ENCODE results near the gene RIPOR2.
"Not testable (repeated sequence)": the region's sequence is repeated elsewhere in the genome, so short reads cannot be mapped to it uniquely, and the experiment has no call there.

Gene RIPOR2

DNA sequence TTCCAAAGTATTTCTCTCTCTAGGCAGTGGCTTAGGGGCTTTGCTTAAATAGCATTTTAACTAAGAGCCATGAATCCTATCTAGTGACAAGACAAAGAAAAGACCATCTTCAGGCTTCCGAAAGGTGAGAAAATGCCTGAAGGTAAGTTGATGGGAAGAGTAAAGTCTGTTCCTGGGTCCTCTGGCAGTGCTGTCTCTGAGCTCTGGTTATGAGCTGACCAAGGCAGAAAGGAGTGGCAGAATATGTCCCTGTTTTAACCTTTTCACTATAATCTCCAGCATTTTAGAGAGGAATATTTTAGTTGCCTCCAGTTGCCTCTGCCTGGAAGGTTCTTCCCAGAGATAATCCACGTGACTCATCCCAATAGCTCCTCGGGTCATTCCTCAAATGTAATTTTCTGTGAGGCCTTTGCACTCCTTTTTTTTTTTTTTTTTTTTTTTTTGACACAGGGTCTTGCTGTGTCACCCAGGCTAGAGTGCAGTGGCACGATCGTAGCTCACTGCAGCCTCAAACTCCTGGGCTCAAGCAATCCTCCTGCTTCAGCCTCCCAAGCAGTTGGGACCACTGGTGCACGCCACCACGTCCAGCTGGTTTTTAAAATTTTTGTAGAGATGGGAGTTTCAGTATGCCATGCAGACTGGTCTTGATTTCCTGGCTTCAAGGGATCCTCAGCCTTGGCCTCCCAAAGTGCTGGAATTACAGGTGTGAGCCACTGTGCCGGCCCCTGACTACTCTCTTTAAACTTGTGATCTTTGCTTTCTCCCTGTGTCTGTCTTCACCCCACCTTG, 133.3 kb downstream of the RIPOR2 start:
- no peak for DNase-seq (ENCODE audit: low read depth in 2 of 2)

DNA sequence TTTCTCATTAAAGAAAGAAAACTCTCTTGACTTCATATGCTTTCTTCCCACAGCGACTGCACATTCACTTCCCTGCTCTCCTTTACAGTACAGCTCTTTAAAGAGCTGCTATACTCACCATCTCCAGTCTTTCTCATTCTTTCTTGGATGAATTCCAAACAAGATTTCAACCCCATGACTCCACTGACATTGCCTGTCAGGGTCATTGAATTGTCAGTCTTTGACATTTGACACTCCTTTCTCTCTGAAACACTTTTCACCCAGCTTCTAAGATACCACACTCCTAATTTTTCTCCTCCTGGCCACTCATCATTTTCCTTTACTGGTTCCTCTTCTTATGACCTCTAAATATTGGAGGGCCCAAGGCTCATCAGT, 136.2 kb downstream of the RIPOR2 start:
- no peak for DNase-seq (ENCODE audit: low read depth in 2 of 2)

DNA sequence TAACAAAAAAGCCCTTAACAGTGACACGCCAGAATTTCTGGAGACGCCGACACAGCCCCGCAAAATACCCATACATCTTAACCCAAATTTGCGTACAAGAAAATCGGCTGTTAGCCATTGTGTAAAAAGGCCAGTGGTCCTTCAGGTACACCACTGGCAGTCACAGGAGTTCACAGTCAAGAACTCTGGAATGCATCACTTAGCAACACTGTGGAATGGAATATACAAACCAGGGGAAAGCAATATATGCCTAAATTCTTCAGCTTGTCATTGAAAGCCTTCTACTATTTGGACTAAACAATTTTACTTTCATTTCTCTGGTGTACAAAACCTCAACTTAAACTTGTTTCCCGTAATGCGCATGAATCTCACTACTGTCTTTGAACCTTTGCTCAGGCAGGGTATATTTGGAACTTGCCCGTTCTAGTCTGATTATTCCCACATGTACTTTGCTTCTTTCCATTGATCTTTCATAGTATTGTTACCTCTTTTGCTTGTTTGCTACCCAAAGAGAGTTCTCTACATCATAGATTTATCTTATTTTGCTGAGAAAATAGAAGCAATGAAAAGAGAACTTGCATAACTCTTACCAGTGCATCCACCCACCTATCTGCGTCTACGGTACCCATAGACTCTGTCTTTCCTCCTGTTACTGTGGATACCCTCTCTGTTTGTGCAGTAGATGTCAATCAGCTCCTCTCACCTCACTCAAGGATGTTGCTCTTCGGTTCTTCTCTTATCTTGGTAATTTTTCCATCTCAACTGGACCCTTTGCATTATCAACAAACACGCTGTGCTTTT, 136.8 kb downstream of the RIPOR2 start, which contains the start of gene ARMH2:
TSS of gene ARMH2 (minus strand) at position 178 of the 801 bp plus-strand sequence. CDS start at position 118, 60 bp downstream.
- DNase-seq (ENCODE audit: low read depth in 2 of 2), result no peak

DNA sequence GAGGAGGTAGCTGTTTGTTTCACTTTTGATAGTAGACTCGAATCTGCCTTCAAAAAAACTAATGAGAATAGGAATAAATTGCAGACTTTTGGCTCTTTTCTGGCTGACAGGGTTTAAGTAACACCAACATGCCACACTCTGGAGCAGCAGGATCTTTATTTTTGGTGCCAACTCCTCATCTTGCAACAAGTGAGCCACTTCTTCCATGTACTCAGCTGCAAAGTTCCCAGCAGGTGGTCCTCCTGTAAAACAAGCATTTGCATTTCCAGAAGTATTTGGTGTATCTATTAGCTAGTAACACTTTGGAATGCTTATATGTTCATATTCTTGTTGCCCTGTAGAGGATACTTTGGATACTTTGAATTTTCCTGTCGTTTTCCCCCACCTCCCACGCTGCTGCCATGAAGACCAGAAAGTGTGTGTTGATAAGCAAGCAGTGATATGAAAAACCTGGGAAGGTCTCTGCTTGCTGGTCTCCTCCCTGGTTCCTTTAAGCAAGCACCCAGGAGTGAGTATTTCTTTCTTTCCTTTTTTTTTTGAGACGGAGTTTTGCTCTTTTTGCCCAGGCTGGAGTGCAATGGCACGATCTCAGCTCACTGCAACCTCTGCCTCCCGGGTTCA, 138.1 kb downstream of the RIPOR2 start:
- no peak for DNase-seq (ENCODE audit: low read depth in 2 of 2)

GRCh38 chr6:24796616-24797290, 139.0 kb downstream of the RIPOR2 start:
- no peak for DNase-seq (ENCODE audit: low read depth in 2 of 2)

- DNase-seq (ENCODE audit: low read depth in 2 of 2), result no peak
Measured at GRCh38 chr6:24795106-24795505, 140.7 kb downstream of the RIPOR2 start.

GRCh38 chr6:24788031-24788665, 147.6 kb downstream of the RIPOR2 start:
- no peak for DNase-seq (ENCODE audit: low read depth in 2 of 2)

GRCh38 chr6:24780206-24780605, 155.6 kb downstream of the RIPOR2 start:
- no peak for DNase-seq (ENCODE audit: low read depth in 2 of 2)

DNA sequence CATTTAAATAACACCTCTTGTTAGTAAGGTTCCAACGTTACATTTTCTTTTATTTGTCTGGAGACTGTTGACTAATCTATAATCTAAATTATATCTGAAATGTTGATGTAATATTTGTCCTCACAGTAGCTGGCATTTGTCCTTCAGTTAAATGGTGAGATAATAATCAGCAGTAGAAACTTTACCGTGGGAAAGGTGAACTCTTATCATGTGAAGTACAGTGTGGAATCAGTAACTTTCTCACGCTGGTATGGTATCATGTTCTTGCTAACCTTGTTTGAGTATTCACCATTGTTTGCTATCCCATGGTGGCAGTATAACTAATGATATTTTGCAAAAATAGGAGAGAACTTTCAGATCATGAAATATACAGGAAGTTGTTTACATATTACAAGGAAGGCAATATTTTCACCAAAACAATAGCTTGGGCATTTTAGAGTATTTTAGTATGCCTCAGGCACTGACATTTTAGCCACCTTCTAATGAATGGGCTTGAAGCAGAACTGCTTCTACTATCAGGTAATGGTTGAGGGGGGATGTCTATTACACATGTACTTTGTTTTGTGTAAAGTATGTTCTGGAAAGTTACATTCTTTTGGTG, 156.2 kb downstream of the RIPOR2 start:
- DNase-seq (ENCODE audit: low read depth in 2 of 2), result no peak

GRCh38 chr6:24778878-24779277, 156.9 kb downstream of the RIPOR2 start:
- no peak for DNase-seq (ENCODE audit: low read depth in 2 of 2)

DNA sequence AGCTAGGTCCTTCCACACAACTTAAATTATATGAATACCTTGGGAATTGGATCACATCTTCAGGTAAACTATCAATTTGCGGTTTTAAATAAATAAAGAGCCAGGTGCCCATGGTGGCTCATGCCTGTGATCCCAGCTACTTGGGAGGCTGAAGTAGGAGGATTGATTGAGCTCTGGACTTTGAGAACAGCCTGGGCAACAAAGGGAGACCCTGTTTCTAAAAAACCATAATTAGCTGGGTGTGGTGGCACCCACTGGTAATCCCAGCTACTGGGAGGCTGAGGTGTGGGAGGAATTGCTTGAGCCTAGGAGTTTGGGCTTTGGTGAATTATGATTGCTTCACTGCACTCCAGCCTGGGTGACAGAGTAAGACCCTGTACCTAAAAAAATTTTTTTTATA, 157.6 kb downstream of the RIPOR2 start:
- DNase-seq (ENCODE audit: low read depth in 2 of 2), result no peak

GRCh38 chr6:24777227-24777626, 158.5 kb downstream of the RIPOR2 start:
- DNase-seq (ENCODE audit: low read depth in 2 of 2), result no peak

- peak in 1 of 2 donors; percentile 11 for DNase-seq (ENCODE audit: low read depth in 2 of 2)
Measured at GRCh38 chr6:24775520-24776058, 160.2 kb downstream of the RIPOR2 start.

- peak; percentile 96 to 97 for DNase-seq (ENCODE audit: low read depth in 2 of 2)
Measured at GRCh38 chr6:24774696-24775519, 160.9 kb downstream of the RIPOR2 start, which contains the start of gene GMNN. Gene GMNN (plus strand): TSS chr6:24774937. CDS start chr6:24777247, 2,310 bp downstream.

- DNase-seq (ENCODE audit: low read depth in 2 of 2), result no peak
Measured at GRCh38 chr6:24768361-24768760, 167.4 kb downstream of the RIPOR2 start.

DNA sequence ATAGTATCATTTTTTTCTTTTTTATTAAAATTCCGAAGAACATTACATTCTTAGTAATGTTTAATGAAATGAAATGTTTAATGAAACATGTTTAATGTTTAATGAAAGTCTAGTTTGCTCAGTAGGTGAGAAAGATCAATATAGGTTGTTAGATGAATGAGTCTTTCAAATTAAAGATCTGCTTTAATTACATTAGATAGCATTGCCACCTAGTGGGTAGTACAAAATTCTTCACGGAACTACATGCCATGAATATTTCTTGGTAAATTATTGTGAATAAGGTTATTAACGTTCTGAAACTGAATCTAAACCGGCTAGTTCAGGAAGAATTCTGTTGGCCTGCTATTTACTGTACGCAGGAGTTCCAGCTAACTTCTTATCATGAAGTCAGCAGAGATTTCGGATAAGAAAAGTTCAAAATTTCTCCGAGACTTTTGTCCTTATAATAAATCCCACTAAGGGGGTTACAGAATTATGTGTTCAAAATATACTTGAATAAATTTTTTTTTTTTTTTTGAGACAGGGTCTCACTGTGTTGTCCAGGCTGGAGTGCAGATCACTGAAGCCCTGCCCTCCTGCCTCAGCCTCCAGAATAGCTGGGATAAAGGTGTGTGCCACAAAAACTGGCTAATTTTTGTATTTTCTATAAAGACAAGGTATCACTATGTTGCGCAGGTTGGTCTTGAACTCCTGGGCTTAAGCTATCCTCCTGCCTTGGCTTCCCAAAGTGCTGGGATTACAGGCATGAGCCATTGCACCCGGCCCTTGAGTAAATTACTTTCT, 168.9 kb downstream of the RIPOR2 start:
- DNase-seq (ENCODE audit: low read depth in 2 of 2), result no peak

DNA sequence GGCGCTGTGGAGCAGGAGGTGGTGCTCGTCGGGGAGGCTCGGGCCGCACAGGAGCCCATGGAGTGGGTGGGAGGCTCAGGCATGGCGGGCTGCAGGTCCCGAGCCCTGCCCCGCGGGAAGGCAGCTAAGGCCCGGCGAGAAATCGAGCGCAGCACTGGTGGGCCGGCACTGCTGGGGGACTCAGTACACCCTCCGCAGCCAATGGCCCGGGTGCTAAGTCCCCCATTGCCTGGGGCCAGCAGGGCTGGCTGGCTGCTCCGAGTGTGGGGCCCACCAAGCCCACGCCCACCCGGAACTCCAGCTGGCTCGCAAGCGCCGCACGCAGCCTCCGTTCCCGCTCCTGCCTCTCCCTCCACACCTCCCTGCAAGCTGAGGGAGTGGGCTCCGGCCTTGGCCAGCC, 169.8 kb downstream of the RIPOR2 start:
- DNase-seq (ENCODE audit: low read depth in 2 of 2), result not testable (repeated sequence)

DNA sequence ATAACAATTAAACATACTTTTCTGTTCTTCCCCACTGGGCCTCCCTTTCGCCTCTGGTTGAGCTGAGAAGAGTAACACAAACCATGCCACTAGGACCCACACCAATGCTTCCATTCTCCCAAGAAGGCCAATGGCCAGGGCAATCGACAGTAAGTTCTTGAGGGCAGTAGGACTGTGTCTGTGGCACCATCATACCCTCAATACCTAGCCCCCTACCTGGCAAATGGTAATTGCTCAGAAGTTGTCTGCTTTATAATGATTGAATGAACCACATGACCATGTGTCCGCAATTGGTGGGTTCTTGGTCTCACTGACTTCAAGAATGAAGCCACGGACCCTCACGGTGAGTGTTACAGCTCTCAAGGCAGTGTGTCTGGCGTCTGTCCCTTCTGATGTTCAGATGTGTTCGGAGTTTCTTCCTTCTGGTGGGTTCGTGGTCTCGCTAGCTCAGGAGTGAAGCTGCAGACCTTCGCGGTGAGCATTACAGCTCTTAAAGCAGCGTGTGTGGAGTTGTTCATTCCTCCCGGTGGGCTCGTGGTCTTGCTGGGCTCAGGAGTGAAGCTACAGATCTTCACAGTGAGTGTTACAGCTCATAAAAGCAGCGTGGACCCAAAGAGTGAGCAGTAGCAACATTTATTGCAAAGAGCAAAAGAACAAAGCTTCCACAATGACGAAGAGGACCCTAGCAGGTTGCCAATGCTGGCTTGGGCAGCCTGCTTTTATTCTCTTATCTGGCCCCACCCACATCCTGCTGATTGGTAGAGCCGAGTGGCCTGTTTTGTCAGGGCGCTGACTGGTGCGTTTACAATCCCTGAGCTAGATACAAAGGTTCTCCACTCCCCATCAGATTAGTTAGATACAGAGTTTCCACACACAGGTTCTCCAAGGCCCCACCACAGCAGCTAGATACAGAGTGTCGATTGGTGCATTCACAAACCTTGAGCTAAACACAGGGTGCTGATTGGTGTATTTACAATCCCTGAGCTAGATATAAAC, 170.6 kb downstream of the RIPOR2 start:
- not testable (repeated sequence) for DNase-seq (ENCODE audit: low read depth in 2 of 2)

Data from stimulated activated CD8-positive, alpha-beta memory T cell treated with anti-CD3 and anti-CD28 coated beads, Interleukin-15, amount 100 ng/mL, for 48 hours (primary cell).